ENCODE data around the gene SART3. TPM values are rescaled to one million over a fixed set of nuclear protein-coding genes. Genes with fewer than 3 reads are reported as not detected.
A peak's percentile ranks its signal among the peaks of the same experiment; 100 is the strongest.

SART3 gene, protein sequence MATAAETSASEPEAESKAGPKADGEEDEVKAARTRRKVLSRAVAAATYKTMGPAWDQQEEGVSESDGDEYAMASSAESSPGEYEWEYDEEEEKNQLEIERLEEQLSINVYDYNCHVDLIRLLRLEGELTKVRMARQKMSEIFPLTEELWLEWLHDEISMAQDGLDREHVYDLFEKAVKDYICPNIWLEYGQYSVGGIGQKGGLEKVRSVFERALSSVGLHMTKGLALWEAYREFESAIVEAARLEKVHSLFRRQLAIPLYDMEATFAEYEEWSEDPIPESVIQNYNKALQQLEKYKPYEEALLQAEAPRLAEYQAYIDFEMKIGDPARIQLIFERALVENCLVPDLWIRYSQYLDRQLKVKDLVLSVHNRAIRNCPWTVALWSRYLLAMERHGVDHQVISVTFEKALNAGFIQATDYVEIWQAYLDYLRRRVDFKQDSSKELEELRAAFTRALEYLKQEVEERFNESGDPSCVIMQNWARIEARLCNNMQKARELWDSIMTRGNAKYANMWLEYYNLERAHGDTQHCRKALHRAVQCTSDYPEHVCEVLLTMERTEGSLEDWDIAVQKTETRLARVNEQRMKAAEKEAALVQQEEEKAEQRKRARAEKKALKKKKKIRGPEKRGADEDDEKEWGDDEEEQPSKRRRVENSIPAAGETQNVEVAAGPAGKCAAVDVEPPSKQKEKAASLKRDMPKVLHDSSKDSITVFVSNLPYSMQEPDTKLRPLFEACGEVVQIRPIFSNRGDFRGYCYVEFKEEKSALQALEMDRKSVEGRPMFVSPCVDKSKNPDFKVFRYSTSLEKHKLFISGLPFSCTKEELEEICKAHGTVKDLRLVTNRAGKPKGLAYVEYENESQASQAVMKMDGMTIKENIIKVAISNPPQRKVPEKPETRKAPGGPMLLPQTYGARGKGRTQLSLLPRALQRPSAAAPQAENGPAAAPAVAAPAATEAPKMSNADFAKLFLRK
- total RNA-seq (10 to 100 TPM; 44.5 to 55.3 (median 48.3) TPM), polyA plus RNA-seq (10 to 100 TPM; 27.9 to 36.2 TPM)
- long read RNA-seq, donor 1, full-length matches to known transcripts: 8 of 199 reads
- long read RNA-seq, donor 1, partial matches to known transcripts: 157 of 199 reads
- long read RNA-seq, donor 1, other reads (novel, unspliced or antisense): 34 of 199 reads
- long read RNA-seq, donor 2, full-length matches to known transcripts: 6 of 13 reads
- long read RNA-seq, donor 2, partial matches to known transcripts: 7 of 13 reads
- long read RNA-seq, donor 2, other reads (novel, unspliced or antisense): 0 of 13 reads
- long read RNA-seq, donor 3, full-length matches to known transcripts: 37 of 70 reads
- long read RNA-seq, donor 3, partial matches to known transcripts: 14 of 70 reads
- long read RNA-seq, donor 3, other reads (novel, unspliced or antisense): 19 of 70 reads

DNA sequence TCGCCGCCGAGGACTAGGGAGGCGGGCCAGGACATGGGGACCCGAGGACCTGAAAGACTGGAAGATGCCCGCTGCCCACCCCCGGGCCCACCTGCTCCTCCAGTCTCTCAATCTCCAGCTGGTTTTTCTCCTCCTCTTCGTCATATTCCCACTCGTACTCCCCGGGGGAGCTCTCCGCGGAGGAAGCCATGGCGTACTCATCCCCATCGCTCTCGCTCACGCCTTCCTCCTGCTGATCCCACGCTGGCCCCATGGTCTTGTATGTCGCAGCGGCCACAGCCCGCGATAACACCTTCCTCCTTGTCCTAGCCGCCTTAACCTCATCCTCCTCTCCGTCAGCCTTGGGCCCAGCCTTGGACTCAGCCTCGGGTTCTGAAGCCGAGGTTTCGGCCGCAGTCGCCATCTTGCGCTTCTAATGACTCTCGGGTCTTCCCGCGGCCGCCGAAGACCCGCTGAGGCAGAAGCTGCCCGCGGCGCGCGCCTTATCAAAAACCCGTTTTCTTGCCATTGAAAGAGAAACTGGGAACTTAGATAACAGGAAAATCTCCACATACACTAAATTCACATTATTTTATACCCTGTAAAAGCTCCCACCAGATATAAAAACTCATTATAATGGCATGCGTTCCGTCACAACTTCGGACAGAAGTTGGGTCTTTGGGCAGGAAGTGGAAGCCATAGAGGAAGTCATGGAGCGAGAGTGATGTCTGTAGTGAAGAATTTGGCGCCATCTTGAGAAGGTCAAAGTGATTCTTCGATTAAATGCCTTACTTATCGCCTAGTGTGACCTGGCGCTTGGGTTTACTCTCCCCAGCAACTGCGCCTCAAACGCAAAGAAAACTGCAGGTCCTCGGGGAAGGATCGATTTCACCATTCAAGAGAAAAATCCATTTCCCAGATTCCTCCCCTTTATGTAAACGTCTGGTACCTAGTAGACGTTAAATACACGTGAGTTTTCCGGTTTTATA is at the start of gene SART3:
Gene SART3, minus strand, starts transcription at position 422 of the 968 bp plus-strand sequence. Its CDS starts 19 bp downstream, at position 403.
- intact Hi-C loops (cut with DNase I): loop anchor here in 3 of 4 donors (5.0 to 10.0 kb wide), 5 partner anchors 56 to 536 kb away; partner anchors contain the start of genes UNG (in 2 of the 3) and ALKBH2 (in 1 of the 3)
- Histone ChIP-seq H3K4me3 (peak within 1 kb of the TSS; percentile 96), H3K27me3 (no peaks in the 10 kb centered on the region), H3K36me3 (no peaks in the 10 kb centered on the region), H3K27ac (peak within 1 kb of the TSS; percentile 56 to 78), H3K4me1 (ENCODE audit: insufficient read depth) (peaks cover 12% of the 10 kb centered on the region), H3K9me3 (no peaks in the 10 kb centered on the region)
- WGBS, 3 donors: 0 to 1% (median 0%) methylated on average over 56 to 57 of the region's 57 CpGs
- DNase-seq: peak; percentile 73 to 88 (median 81)
- TF ChIP-seq POLR2A (IDR thresholded peaks at IDR 0.05) (peak; percentile 57), CTCF (IDR thresholded peaks at IDR 0.05) (peak in 1 of 3 donors; percentile 2), EP300 (IDR thresholded peaks at IDR 0.05) (no peak)

GRCh38 chr12:108610336-108610815 is 49.4 kb upstream of the SART3 start:
- H3K36me3 ChIP-seq: no peaks in the 10 kb centered on the region
- H3K27ac ChIP-seq: no peak overlapping the region
- H3K9me3 ChIP-seq: no peaks in the 10 kb centered on the region
- H3K4me1 ChIP-seq (ENCODE audit: insufficient read depth): peaks cover 6% of the 10 kb centered on the region
- intact Hi-C loops (cut with DNase I): no loop called here
- no peak for DNase-seq
- H3K4me3 ChIP-seq: no peak overlapping the region
- H3K27me3 ChIP-seq: no peaks in the 10 kb centered on the region
- TF ChIP-seq POLR2A (IDR thresholded peaks at IDR 0.05) (no peak), CTCF (IDR thresholded peaks at IDR 0.05) (no peak), EP300 (IDR thresholded peaks at IDR 0.05) (no peak)
- 92 to 94% (median 93%) methylated on average over 8 of the region's 8 CpGs for WGBS, 3 donors

DNA sequence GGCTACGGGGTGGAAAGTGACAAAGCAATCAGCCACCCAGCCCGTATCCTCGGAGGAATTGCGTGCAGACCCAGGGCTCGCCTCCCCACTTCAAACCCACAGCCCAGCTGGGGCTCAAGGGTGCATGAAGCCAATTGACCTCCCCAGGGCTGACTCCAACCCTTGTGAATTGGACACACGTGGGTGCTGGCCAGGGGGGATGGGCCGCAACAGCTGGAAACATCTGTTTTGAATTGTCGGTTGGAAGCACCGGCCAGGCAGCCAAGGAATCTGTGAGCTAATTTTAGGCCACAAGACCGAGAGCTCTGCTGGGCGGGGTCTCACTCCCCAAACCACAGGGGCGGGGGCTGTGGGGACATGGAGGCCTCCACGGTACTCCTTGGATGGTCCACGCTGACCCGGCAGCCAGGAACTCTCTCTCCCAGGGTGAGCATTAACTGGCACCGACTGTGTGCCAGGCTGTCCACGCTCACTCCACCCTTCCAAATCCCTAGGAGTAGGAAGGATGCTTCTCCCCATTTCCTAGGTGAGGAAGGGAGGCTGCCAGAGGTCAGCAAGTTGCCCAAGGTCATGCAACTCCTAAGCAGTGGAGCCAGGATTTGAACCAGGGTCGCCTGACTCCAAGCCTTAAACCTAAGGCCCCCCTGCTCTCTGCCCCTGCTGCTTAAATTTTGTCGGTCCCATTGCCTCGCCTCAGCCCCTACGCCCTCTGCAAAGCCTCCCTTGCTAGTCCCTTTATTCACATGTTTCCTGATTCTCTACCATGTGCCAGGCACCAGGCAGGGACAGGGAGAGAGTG is 48.8 kb upstream of the SART3 start:
- H3K4me1 ChIP-seq (ENCODE audit: insufficient read depth): peaks cover 8% of the 10 kb centered on the region
- H3K27ac ChIP-seq: no peak overlapping the region
- H3K27me3 ChIP-seq: no peaks in the 10 kb centered on the region
- no peaks in the 10 kb centered on the region for H3K9me3 ChIP-seq
- no peaks in the 10 kb centered on the region for H3K36me3 ChIP-seq
- 17 to 24% (median 20%) methylated on average over 19 to 21 of the region's 21 CpGs for WGBS, 3 donors
- TF ChIP-seq CTCF (IDR thresholded peaks at IDR 0.05): no peak
- no peak for TF ChIP-seq EP300 (IDR thresholded peaks at IDR 0.05)
- TF ChIP-seq POLR2A (IDR thresholded peaks at IDR 0.05): no peak
- peak; percentile 83 to 92 (median 88) for DNase-seq
- H3K4me3 ChIP-seq: no peak overlapping the region
- intact Hi-C loops (cut with DNase I): no loop called here
